Measurements from ENCODE around the gene STON2.

GRCh38 chr14:81298122-81298521 is 102.0 kb downstream of the STON2 start:
- no peak for TF ChIP-seq CTCF (IDR thresholded peaks at IDR 0.05; ENCODE audit: low read depth, low read length, missing input control)
- no peak for TF ChIP-seq RXRA (IDR thresholded peaks at IDR 0.05)
- TF ChIP-seq GABPA (IDR thresholded peaks at IDR 0.05 in 1 of 2, conservative IDR thresholded peaks at IDR 0.05 in 1 of 2): no peak
- no peak for TF ChIP-seq REST (IDR thresholded peaks at IDR 0.05)
- TF ChIP-seq SP1 (IDR thresholded peaks at IDR 0.05): no peak
- TF ChIP-seq MAX (IDR thresholded peaks at IDR 0.05): no peak
- TF ChIP-seq RAD21 (IDR thresholded peaks at IDR 0.05): no peak
- no peak for TF ChIP-seq JUND (IDR thresholded peaks at IDR 0.05)
- no peak for TF ChIP-seq ATF3 (IDR thresholded peaks at IDR 0.05)
